ENCODE measurements around the gene ARSB.

ARSB gene

GRCh38 chr5:79022771-79023170 lies 37.7 kb upstream of the ARSB start:
- Histone ChIP-seq H3K9ac (ENCODE audit: low read length) (no peak overlapping the region), H3K36me3 (replicated peaks; ENCODE audit: low read depth, low read length) (no peaks in the 10 kb centered on the region), H3K27me3 (ENCODE audit: low read depth, low read length) (peaks cover 13% of the 10 kb centered on the region), H2AFZ (ENCODE audit: low read depth, low read length) (no peak overlapping the region), H3K4me2 (ENCODE audit: low read length) (no peak overlapping the region), H4K20me1 (ENCODE audit: insufficient read depth, low read length) (no peaks in the 10 kb centered on the region), H3K9me3 (ENCODE audit: insufficient read depth, low read length) (no peaks in the 10 kb centered on the region), H3K4me3 (ENCODE audit: low read length) (no peak overlapping the region), H3K4me1 (ENCODE audit: low read length) (peaks cover 15% of the 10 kb centered on the region), H3K79me2 (ENCODE audit: low read length) (no peaks in the 10 kb centered on the region), H3K27ac (ENCODE audit: low read length) (no peak overlapping the region)
- TF ChIP-seq CTCF (IDR thresholded peaks at IDR 0.05; ENCODE audit: low read depth, low read length) (no peak), EZH2phosphoT487 (IDR thresholded peaks at IDR 0.05; ENCODE audit: low read depth) (no peak)

- TF ChIP-seq CTCF (IDR thresholded peaks at IDR 0.05; ENCODE audit: low read depth, low read length): no peak
- TF ChIP-seq EZH2phosphoT487 (IDR thresholded peaks at IDR 0.05; ENCODE audit: low read depth): no peak
- Histone ChIP-seq H3K27ac (ENCODE audit: low read length) (no peak overlapping the region), H3K4me3 (ENCODE audit: low read length) (peak overlapping the region; percentile 70; the same call in 1 of the 2 replicates), H3K4me1 (ENCODE audit: low read length) (peaks cover 15% of the 10 kb centered on the region), H3K4me2 (ENCODE audit: low read length) (peak overlapping the region; percentile 85), H3K27me3 (ENCODE audit: low read depth, low read length) (peaks cover 14% of the 10 kb centered on the region), H3K9me3 (ENCODE audit: insufficient read depth, low read length) (no peaks in the 10 kb centered on the region), H3K79me2 (ENCODE audit: low read length) (no peaks in the 10 kb centered on the region), H2AFZ (ENCODE audit: low read depth, low read length) (peak overlapping the region; percentile 97), H3K9ac (ENCODE audit: low read length) (no peak overlapping the region), H4K20me1 (ENCODE audit: insufficient read depth, low read length) (no peaks in the 10 kb centered on the region), H3K36me3 (replicated peaks; ENCODE audit: low read depth, low read length) (no peaks in the 10 kb centered on the region)
Observed at GRCh38 chr5:79021753-79022152, 36.6 kb upstream of the ARSB start.

GRCh38 chr5:79020861-79021561 lies 35.9 kb upstream of the ARSB start:
- Histone ChIP-seq H3K4me1 (ENCODE audit: low read length) (peaks cover 15% of the 10 kb centered on the region), H3K9ac (ENCODE audit: low read length) (peak overlapping the region; percentile 37), H2AFZ (ENCODE audit: low read depth, low read length) (peak overlapping the region; percentile 97), H3K4me2 (ENCODE audit: low read length) (peak overlapping the region; percentile 85), H3K27me3 (ENCODE audit: low read depth, low read length) (peaks cover 19% of the 10 kb centered on the region), H4K20me1 (ENCODE audit: insufficient read depth, low read length) (no peaks in the 10 kb centered on the region), H3K36me3 (replicated peaks; ENCODE audit: low read depth, low read length) (no peaks in the 10 kb centered on the region), H3K79me2 (ENCODE audit: low read length) (no peaks in the 10 kb centered on the region), H3K4me3 (ENCODE audit: low read length) (peak overlapping the region; percentile 70), H3K9me3 (ENCODE audit: insufficient read depth, low read length) (no peaks in the 10 kb centered on the region), H3K27ac (ENCODE audit: low read length) (no peak overlapping the region)
- TF ChIP-seq EZH2phosphoT487 (IDR thresholded peaks at IDR 0.05; ENCODE audit: low read depth): no peak
- peak; percentile 77 for TF ChIP-seq CTCF (IDR thresholded peaks at IDR 0.05; ENCODE audit: low read depth, low read length)

- no peaks in the 10 kb centered on the region for H3K9me3 ChIP-seq (ENCODE audit: insufficient read depth, low read length)
- no peaks in the 10 kb centered on the region for H4K20me1 ChIP-seq (ENCODE audit: insufficient read depth, low read length)
- no peak overlapping the region for H2AFZ ChIP-seq (ENCODE audit: low read depth, low read length)
- H3K9ac ChIP-seq (ENCODE audit: low read length): no peak overlapping the region
- TF ChIP-seq CTCF (IDR thresholded peaks at IDR 0.05; ENCODE audit: low read depth, low read length): no peak
- TF ChIP-seq EZH2phosphoT487 (IDR thresholded peaks at IDR 0.05; ENCODE audit: low read depth): no peak
- H3K79me2 ChIP-seq (ENCODE audit: low read length): no peaks in the 10 kb centered on the region
- H3K27ac ChIP-seq (ENCODE audit: low read length): no peak overlapping the region
- H3K36me3 ChIP-seq (replicated peaks; ENCODE audit: low read depth, low read length): no peaks in the 10 kb centered on the region
- H3K4me1 ChIP-seq (ENCODE audit: low read length): no peaks in the 10 kb centered on the region
- no peak overlapping the region for H3K4me3 ChIP-seq (ENCODE audit: low read length)
- no peak overlapping the region for H3K4me2 ChIP-seq (ENCODE audit: low read length)
- peaks cover 6% of the 10 kb centered on the region for H3K27me3 ChIP-seq (ENCODE audit: low read depth, low read length)
Observed at GRCh38 chr5:79014631-79015030, 29.5 kb upstream of the ARSB start.
